SH-SY5Y (cell line): ENCODE data around the gene NRP1.

Experiments used
- GATA2 ChIP-seq: IDR thresholded peaks from 2 replicates; pipeline ENCODE4 v1.6.1; 2011; ENCODE audit warnings: mild to moderate bottlenecking, low read depth, low read length
- GATA3 ChIP-seq: IDR thresholded peaks from 2 replicates; pipeline ENCODE4 v1.6.1; 2011; ENCODE audit warnings: low read depth, mild to moderate bottlenecking, low read length, moderate library complexity

- TF ChIP-seq GATA3: no peak
- TF ChIP-seq GATA2: no peak
These were observed 47.4 kb downstream of the NRP1 start for GRCh38 chr10:33287112-33287511.
